Measurements from ENCODE around the gene GRIK4.
"Not testable (repeated sequence)": the region's sequence is repeated elsewhere in the genome, so short reads cannot be mapped to it uniquely, and the experiment has no call there.

GRIK4 gene

DNA sequence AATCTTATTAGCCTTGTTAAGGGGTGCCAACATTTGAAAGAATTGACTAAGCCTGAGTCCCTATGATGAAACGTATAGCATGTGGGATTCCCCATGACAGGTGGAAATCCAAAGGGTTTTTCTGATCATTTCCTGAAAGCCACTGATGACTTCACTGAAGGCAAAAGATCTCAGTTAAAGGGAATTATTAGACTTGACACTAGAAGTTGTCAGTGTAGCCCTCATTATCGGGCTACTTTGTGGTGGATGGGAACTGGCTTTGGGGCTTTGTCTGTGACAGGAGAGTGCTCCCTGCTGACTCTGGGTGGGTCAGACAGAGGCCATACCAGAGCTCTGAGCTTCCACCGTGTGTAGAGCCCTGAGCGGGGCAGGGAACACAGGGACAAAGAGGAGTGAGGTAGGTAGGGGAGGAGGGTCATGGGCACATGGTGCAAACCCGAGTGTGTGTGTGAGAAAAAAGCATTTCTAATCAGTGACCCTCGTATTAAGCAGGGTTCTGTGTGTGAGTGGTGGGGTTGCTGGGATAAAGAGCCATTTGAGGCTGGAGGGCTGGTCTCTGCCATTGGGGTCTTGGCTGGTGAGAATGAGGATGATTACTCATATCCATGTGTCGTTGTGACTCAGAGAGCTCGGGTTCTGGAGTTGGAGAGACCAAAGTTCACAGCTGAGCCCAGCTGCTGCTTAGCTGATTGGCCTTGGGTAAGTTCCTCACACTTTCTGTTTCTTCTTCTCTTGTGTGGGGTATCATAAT is 101.1 kb downstream of the GRIK4 start:
- no peak for DNase-seq

DNA sequence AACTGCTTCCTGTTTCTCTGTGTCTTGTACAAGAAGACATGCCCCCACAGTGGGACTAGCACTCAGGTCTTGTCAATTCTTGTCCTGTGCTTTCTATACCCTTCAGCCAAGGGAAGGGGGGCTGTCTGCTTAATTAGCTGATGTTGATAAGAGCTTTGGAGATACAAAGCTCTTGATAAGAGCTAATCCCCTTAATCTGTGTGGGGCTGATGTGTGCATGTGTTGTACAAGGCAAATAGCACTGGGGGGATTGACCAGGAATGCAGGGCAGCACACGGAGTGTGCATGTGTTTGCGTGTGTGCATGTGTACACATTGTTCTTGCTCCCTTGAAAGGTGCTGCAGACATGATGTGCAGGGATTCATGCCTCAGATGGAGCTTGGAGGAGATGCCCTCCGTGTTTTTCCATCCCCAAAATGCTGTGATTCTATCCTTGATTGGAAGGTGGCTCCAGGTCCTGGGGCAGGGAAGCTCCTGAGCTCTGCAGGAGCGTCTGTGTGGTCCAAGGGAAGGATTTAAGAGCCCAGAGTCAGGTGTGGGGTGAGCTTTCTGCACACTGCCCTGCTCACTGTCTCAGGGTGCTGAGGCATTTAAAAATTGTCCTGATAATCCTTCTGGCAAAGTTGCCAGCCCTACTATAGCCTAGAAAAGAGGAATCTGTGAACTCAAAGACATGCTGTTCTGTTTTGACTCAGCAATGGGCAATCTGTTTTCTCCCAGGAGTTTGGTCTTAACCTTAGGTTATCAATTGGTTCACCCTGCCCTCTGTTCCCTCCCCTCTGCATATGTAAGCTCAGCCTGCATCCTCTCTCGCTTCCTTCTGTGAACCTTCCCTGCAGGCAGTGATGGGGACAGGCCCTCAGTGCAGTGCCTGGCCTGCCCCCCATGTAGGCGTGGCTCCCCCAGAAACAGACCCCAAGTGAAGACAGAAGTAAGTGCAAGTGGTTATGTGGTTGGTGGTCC is 102.0 kb downstream of the GRIK4 start:
- DNase-seq: no peak

DNA sequence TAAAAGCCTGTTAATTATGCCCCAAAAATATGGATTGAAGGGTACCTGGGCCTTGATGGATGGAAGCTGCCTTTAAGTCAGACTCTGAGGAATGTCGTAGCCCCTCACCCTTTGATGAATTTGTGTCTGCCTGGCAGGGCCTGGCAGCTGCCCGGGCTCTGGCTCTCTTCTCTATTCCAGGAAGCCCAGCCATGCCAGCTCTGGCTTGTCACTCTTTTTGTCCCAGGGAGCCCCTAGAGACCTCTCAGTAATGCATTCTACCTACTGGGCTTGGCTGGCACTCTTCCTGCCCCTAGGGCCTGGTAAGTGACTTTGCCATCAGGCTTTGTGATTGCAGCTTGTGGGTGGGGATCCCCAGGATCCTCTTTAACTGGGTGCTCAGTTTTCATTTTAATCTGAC is 103.8 kb downstream of the GRIK4 start:
- peak; percentile 36 for DNase-seq

DNA sequence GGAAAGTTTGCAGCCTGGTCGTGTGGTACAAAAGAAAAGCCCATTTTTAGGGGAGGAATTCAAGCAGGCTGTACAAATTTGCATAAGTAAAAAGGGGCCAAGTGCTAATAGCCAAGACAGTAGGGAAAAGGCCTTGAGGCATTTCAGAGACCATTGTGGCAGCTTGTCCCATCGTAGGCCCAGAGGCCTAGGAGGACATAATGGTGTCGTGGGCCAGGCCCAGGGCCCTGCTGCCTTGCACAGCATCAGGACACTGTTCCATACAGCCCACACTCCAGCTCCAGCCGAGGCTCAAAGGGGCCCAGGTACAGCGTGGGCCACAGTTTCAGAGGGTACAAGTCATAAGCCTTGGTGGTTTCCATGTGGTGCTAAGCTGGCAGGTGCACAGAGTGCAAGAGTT is 106.9 kb downstream of the GRIK4 start:
- no peak for DNase-seq

DNA sequence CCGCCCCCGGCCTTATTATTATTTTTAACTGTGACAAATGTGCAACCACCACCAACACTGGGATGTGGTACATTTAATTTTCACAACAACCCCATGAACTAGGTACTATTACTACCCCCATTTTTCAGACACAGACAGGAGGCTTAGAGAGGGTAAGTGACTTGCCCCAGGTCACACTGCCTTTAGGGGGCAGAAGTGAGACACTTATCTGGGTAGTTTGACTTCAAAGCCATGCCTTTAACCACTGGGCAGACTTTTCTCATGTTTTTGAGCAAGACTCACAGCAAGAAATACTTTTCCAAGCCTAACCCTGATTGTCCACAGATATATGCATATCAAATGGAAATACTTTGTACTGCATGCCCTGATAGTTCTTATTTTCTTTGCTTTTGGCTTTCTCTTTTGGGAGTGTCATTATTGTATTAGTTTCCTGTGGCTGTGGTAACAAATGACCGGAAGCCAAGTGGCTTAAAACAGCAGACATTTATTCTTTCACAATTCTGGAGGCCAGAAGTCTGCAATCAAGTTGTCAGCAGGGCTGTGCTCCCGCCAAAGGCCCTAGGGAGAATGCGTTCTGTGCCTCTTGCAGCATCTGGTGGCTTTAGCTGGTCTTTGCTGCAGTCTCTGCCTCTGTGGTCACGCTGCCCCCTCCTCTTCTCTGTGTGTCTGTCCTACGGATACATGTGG is 110.8 kb downstream of the GRIK4 start:
- no peak for DNase-seq

DNA sequence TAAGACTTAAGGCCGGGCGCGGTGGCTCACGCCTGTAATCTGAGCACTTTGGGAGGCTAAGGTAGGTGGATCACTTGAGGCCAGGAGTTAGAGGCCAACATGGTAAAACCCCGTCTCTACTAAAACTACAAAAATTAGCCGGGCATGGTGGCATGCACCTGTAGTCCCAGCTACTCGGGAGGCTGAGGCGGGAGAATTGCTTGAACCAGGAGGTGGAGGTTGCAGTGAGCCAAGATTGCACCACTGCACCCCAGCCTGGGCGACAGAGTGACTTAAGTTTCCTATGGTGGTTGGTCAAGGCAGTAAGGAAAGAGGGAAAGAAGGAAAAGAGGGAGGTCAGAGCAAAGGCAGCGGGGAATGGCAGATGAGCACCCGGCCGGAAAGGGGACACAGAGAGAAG is 113.4 kb downstream of the GRIK4 start:
- not testable (repeated sequence) for DNase-seq

DNA sequence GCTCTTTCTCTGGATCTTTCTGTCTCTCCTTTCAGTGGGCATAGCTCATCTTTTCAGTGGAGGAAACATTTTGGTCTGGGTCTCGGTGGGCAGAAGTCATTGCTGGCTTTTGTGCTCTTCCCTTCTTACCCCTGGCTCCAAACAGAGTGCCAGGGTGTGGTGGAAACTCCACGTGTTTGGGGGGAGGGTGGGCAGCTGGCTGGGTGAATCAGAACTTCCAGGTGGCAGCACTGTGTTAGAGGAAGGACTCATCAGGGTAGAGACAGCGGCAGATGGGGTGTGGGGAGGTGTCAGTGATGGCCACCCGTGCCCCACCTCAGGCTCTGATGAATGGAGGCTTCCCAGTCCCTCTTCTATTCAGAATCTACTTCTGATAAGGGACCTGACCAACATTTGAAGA is 114.0 kb downstream of the GRIK4 start:
- no peak for DNase-seq

DNA sequence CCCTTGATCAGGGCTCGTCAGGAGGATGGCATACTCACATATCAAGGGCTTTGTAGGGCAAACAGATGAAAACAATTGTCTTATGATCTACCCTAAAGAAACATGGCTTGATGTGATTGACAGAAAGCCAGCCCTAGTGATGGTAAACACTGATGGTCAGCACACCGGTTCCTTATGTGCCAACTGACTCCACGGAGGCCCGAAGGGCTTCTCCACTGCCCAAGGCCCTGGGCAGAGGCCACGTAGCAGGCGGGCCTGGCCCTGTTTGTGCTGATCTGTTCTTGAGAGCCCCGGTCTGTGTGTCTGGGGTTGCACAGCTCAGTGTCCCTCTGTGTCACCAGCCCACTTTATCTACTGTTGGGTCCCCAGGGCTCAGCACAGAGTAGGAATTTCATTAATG is 115.2 kb downstream of the GRIK4 start:
- no peak for DNase-seq

DNA sequence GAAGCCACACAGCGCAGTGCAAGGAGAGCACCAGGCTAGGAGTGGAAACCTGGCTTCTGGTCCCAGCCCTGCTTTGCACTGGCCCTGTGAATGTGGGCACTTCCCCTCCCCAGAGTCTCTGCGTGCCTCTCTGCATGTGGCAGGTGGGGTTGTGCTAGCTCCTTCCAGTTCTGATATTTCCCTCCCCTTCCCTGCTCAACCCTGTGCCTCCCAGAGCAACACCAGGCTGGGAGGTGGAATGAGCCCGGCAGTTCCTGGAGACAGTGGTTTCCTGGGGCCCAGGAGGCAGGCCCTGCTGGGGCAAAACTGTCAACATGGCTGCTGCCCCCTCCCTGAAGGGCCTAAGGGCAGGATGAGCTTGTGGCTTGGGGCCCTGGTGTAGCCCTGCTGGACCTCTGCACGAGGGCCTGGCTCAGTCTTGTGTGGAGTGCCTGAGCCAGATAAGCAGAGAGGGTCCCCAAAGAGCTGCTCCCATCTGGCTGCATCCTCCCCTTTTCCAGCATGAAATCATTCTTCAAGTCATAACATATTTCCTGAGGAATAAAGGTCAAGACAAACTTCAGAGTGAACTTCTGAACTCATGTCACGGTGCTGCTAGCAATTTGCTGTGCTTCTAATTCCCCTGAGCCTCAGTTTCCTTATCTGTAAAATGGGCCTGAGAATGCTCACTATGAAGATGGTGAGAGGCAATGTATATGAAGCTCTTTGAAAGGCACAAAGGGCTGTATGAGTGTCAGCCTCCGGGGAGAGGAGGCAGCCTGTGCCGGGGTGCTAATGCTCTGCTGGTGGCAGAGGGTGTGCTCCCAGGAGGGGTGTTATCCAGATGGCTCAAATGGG is 116.0 kb downstream of the GRIK4 start:
- DNase-seq: no peak

DNA sequence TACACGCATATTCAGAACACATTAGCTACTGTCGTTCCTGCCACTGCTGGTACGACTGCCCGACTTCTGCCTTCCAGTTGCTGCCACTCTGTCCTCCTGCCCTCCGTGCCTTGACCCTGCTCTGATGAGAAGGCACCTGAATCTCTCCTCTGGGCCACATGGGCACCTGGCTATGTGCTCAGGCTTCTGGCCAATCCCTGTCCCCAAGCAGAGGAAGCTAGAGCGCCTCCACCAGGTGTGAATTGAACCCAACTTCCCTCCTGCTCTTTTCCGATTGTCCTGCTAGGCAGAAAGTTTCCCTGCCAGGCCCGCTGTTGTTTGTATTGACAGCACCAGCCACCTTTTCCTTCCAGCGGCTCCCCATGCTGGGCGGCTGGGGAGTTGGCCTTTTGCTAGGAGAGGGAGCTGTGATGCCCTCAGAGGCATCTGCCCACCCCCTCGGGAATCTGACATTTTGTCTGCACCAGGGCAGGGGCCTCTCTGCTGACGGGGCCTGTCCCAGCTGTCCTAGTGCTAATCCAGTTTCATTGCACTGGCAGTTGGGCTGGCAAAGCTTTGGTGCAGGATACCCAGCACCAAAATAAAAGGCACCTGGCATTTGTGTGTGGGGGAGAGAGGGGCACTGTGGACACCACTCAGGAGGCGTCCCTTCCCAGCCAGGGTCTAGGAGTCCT is 118.0 kb downstream of the GRIK4 start:
- no peak for DNase-seq

DNA sequence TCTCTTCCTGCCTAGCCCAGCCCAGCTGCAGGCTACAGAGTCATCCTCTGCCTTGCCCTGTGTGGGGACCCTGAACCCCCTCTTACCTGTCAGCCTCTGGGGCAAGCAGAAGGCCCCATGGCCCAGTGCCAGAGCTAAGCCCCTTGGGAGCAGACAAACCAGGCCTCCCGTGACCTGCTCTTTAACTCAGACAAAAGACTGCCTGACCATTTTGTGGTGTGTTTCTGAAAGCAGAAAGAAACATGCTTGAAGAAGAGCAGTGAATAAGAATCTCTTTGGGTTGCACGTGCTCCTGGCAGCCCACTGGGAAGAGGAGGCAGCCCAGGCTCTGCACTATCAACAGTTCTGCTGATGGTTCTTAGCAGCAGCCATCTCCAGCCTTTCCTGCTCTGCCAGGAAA is 118.6 kb downstream of the GRIK4 start:
- no peak for DNase-seq

DNA sequence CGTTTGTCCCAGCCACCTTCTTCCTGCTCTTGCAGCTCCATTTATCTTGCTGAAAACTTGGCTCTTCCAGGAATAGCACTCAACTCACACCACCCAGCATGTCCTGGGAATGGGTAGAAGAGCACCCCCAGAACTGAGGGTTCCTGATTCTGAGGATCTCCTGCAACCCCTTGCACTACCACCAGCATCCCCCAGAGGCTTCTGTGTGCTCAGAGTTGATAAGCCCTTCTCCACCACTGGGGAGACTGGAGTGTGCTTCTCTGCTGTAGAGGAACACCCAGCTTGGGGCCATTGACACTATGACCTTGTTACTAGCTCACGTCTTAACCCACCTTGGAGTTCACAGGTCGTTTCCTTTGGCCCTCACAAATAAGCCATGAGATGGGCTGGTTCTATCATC is 121.0 kb downstream of the GRIK4 start:
- no peak for DNase-seq

DNA sequence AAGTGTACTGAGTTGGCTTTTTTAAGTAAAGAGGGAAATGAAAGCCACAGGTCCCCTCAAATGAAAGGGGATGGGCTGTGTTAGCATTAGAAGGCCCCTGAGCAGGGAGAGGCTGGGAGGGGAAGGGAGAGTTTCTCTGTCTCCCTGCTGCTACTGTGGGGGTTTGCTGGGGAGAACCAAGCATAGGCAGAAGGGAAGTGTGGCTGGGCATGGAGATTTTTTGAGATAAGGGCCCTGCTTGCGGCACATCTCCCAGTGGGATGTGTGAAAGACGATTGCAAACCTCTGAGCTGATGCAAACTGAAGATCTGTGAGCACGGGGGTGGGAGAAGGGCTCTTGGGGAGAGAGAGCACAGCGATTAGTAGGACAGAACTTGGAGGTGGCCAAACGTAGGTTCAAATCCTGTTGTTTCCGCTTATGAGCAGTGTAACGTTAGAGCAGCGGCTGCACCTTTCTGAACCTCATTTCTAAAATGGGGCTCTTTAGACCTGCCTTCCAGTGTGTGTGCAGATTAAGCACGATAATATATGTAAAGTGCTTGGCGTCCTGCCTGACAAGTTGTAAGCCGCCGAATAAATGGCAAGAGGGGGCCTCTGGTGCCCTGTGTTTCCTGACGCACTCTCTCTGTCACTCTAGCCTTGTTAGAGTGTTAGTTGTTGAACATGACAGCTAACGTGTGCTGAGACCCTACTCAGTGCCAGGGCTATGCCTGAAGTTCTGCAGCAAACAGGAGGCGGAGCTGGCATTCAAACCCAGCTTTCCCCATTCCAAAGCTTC is 122.3 kb downstream of the GRIK4 start:
- no peak for DNase-seq

DNA sequence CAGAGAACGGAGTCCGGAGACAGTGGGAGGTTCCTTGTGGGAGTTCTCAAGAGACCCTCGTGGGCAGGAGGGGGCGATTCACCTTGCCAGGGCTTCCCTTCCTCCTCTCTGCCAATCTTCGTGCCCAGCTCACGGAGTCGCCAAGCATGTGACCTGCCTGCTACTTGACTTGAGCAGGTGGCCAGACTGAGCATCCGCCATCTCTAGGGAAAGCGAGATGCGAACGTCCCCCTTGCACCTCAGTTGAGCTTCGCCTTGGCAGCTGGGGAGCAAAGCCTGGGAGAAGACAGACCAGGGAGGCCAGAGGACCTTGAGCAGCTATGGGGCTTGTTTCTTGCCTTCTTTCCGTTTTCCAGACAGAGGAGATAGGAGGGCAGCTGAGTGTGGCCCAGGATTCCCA is 123.2 kb downstream of the GRIK4 start:
- DNase-seq: no peak

DNA sequence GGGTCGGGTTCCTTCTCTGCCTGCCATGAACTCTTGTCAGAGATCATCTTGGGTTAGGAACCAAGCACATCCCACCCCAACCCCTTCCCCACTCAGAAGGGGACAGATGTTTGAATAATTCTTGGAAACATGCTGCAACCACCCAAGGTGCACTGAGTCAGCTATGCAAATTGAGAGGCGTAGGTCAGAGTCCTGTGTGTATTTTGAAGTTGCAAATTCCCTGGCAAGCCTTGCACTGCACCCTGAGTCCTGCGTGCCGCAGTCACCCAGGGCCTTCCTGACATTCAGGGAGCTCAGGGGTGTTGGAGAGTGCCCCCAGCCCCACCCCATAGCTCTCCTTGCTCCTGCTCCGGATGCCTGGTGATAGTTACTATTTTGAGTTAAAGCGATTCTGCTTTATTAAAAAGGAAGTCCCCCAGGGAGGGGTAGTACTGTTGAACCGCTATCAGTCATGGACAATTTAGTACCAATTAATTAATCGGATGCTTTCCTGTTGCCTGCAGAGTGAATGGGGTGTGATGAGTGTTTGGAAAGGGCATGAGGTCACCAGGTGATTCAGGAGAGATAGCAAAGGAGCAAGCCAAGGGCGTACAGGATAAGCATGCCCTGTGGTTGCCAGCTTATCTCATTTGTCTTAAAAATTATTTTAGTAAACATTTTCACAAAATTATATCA is 123.7 kb downstream of the GRIK4 start:
- no peak for DNase-seq

DNA sequence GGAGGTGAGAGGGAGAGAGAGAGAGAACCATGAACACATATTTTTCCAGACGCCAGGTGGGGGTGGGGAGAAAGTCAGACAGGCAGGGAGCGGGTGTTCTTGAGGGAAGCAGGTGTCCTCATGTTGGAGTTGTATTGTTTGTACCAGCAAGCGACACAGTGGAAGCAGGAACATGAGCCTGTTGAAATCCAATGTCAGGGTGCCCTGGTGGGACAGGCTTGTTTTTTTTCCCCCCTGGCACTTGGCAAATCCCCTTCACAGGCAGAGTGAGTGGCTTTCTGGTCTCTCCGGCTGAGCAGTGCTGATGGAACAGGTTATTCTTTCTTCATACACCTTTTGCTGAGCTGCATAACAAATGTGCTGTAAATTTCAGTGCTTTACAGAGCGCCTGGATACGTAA is 125.6 kb downstream of the GRIK4 start:
- DNase-seq: no peak

DNA sequence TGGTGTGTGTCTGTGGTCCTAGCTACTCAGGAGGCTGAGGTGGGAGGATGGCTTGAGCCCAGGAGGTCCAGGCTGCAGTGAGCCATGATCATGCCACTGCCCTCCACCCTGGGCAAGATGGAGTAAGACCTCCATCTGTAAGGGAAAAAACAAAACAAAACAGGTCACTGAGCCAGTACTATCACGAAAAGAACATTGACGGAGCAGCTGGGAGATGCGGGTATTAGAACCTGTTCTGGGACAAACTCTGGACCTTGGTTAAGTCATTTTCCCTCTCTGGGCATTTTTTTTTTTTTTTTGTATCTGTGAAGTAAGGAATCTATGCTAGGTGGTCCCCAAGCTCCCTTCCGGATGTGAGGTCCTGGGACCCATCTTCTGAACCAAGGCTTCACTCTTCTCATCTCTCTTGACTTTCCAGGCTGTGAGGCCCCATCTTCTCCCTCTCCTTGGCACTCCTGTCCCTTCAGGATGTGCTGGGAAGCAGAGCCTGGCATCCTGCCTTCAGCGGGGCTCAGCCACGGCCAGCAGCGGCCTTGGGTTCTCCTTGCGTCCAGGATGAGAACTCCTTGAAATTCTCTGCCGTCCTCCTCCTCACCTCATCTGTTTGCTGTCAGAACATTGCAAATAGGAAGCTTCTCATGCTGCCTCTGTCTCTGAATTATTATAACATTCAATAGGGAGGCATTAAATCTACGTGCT is 130.8 kb downstream of the GRIK4 start:
- DNase-seq: no peak

DNA sequence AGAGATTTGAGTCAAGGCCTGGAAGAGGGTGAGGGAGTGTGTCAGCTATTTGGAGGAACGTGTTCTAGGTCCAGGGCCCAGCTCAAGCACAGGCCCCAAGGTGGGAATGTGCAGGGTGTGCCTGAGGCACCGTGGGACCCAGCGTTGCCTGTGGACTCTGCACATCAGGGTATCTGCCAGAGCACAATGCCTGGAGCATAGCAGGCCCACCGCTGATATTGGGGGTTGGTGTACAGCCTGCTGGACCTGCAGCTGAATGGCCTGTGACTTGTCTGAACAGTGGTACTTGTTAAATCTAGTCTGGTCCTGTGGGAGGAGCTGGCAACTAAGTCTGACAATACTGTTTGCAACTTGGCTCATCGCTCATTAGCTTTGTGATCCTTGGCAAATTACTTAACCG is 131.7 kb downstream of the GRIK4 start:
- no peak for DNase-seq

DNA sequence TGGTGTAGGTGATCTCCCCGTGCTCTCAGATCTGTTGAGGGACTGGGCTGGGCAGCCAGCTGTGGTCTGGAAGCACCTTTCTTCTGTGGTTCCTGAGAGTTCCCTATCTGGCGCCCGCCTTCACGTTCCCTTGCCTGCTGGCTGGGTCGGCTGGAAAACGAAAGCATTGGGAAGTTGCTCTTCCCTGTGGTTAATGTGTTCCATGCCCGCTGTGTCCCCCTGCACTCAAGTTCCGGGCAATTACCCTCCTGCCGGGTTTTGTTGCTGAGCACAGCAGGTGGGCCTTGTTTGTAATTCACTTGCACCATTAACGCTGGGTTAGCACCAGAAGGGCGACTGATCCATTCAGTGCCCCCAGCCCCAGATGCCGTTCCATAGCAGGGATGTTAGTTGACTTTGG is 134.1 kb downstream of the GRIK4 start:
- DNase-seq: peak; percentile 87

DNA sequence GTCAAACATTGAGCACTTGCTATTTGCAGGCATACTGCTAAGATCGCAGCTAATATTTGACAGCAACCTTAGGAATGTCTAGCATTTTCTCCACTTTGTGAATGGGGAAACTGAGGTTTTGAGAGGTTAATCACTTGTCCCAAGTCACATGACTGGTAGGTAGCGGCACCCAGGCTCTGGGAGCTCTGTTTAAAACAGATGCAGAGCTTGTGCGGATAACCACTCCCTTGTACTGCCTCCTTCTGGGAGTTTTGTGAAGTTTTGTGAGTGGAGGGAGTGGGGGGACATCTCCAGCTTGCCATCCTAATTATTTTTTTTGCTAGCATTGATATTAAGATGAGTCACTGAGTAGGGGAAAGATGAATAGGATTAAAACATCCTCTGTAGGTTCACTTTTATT is 134.7 kb downstream of the GRIK4 start:
- DNase-seq: no peak
